DMS 273 (cell line): ENCODE results near the gene GRIN2B.

Source experiments
- DNase-seq: peaks from one replicate; lab custom pipeline; 2025; ENCODE audit not compliant: unreplicated experiment; lab: John Stamatoyannopoulos, UW

GRIN2B gene

DNA sequence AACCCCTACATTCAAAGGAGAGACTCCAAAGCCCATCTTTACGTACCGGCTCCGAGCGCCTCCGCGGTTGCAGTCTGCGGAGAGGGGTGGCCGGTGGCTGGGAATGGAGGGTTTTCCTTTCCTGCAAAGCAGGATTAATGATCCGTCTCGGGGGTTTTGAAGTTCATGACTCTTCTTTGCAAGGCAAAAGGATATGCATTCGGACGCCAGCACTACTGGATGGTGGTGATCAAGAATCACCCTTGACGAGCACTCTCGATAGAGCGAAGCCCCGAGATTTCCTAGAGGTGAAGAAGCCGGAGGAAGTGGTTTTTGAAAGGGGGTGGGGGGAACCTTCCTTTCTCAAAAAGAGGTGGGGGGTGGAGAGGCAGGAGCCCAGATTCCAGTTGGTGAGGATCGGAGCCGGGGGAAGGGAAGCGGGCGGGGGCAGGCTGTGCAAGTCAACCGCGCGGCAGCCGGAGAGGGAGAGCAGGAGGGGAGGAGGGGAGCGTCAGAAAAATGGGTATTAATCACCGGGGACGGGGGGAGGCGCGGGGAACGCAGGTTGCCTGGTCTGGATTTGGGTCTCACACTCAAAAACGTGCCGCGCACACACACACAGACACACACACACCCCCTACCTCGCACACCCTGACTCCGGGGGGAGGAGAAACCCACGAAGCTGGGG, at the start of gene GRIN2B:
Gene GRIN2B, minus strand, starts transcription at position 307 of the 667 bp plus-strand sequence. CDS start 115,394 bp downstream, outside the sequence.
- DNase-seq, result peak; percentile 24

DNA sequence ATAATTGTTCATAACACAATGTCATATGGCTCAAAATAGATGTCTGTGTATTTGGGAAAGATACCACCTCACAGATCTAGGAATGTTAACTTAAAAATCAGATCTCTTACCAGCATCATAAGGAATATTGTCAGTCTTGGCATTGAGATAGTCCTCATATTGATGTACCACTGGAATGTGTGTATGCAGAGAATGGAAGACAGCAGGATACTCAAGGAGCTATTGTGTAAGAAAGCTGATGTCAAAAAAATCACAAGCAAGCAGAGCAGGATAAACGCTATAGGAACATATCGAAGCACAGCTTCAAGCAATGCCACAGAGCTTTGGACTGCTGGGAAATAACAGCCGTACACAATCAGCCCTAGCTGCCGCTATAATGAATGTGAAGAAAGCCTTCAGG, 45.1 kb upstream of the GRIN2B start:
- no peak for DNase-seq

DNA sequence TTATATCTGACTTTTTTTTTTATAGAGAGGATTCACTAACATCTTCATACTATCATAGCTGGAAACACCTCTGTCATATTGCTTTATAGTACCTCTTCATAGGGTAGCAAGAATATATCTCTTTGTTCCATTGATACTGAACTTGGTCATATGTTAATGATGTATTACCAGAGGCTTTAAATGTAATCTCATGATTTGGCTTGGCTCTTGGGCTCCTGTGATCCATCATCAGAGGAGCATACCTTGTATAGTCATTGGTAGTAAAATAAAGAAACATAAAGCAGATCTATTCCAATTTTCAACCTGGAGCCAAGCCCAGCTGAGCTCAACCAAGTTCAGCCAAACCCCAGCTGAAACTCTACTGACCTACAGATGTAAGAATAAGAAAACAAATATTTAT, 43.2 kb upstream of the GRIN2B start:
- DNase-seq, result no peak

DNA sequence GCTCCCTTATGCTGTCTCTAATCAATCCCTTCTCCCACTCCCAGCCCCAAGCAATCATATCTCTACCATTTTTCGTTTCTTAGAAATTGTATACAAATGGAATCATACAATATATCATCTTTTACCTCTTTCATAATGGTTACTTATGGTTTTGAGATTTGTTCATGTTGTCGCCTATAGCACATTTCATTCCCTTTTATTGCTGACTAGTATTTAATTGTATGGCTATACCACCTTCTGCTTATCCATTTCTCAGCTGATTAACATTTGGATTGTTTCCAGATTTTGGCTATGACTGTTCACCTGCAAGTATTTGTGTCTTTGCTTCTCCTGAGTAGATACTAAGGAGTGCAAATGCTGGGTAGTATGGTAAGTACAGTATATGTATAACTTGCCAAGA, 36.7 kb upstream of the GRIN2B start:
- DNase-seq, result no peak

DNA sequence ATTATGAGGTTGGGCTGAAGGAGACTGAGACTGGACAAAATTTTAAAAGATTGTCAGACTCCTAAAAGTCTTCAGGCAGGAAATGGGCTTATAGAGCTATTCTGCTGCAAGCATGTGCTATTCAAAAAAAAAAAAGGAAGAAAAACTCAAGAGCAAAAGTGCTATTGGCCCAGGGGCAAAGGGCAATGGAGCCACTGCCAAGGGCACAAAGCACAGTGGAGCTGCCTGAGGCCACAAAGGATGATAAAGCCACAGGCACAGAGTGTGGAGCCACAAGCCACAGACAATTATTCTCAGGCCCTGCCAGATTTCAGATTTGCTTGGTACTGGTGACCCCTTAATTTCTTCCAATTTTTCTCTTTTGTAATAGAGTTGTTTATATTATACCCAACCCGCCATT, 29.6 kb upstream of the GRIN2B start:
- no peak for DNase-seq

GRCh38 chr12:14007639-14008038, 26.2 kb upstream of the GRIN2B start:
- DNase-seq, result no peak

DNA sequence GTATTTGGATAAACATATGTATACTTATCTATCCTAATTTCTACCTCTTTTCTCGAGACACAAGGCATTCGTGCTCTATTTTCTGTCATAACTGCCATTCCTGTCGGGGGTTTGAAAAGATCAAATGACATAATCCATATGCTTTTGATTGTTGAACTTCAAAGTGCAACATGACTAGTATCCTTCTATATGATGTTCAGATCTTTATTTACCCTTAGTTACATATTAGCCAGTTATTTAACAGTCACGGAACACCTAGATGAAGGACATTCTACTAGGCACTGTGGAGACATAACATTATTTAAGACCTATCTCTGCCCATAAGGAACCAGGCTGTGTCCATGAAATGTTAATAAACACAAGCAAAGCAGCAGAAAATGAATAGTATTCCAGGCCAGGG, 11.2 kb upstream of the GRIN2B start:
- no peak for DNase-seq

DNA sequence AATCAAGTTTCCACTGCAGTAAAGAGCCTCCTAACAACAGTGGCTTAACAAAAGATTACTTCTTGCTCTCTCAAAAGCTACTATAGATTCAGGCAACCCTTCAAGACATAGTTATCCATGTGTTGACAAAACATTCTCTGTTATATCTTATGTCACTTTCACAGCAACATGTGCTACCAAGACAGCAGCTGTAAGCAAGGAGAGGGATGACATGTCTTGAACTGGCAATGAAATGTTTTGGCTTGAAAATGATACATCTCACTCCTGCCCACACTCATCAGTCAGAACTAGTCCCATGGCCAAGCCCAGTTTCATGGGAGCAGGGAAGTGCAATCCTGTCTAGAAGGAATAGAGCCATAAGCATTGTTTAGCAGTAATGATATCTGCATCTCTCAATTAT, 10.7 kb upstream of the GRIN2B start:
- DNase-seq, result no peak

- DNase-seq, result no peak
Observed at GRCh38 chr12:13986031-13986430, 4.6 kb upstream of the GRIN2B start.

DNA sequence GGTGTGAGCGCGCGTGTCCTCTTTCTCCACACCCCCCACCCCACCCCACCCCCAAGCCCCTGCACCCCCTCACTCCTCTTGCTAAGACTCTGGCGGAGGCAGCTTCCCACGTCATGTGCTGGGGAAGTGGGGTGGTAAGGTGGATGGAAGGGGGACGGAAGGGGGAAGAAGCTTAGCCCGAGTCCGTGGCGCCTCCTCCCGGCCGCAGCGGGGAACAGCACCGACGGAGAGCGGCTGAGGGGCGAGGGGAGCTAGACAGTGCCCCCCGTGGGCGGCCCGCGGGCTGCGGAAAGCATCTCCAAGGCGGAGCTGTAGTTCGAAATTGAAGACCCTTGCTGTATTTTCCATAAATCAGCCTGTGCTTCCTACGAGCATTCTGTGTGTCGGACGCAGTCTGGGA, 588 bp upstream of the GRIN2B start:
- peak; percentile 23 for DNase-seq

- DNase-seq, result peak; percentile 23
Observed at GRCh38 chr12:13980538-13981295, 685 bp downstream of the GRIN2B start.

DNA sequence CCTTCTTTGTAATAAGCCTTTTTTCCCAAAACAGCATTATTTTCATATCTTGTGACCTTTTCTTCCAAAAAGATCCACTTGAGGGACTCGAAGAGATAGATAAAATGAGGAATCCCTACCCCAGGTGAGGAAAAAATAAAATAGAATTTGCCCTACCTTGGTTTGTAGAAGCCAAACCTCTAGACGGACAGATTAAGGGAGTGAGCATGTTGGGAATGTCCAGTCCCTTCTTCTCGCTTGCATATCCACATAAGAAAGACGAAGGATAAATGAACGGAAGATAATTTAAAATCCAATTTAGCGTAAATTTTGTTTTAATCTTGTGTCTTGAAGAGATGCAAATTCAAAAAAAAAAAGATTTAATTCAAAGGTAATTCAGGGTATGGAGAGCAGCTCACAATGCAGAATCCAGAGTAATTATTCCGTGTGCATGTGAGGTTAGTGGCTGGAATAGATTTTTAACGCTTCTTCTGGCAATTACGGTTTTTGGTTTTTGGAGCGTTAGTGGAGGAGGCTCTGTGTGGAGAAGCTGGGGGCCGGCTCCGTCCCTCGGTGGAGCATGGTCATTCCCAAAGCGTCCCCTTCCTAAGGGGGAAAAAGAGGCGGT, 1.5 kb downstream of the GRIN2B start:
- DNase-seq, result no peak

DNA sequence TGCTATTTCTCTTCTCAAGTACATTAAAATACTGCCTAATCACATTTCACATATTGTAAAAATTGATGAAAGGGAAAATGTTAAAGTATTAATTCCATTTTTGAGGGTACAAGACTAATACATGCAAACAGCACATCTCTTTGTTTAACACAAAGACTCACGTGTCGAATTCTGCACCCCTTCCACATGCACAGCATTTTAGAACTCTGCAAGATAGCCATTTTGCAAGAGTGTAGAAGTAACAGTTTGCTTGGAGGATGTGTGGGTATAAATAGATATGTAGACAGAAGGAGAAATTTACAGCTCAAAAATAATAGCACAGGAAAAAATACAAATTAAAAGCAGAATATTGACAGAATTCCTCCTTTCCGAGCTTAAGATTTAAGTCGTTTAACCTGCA, 2.5 kb downstream of the GRIN2B start:
- no peak for DNase-seq

- no peak for DNase-seq
Observed at GRCh38 chr12:13976880-13977279, 4.5 kb downstream of the GRIN2B start.

DNA sequence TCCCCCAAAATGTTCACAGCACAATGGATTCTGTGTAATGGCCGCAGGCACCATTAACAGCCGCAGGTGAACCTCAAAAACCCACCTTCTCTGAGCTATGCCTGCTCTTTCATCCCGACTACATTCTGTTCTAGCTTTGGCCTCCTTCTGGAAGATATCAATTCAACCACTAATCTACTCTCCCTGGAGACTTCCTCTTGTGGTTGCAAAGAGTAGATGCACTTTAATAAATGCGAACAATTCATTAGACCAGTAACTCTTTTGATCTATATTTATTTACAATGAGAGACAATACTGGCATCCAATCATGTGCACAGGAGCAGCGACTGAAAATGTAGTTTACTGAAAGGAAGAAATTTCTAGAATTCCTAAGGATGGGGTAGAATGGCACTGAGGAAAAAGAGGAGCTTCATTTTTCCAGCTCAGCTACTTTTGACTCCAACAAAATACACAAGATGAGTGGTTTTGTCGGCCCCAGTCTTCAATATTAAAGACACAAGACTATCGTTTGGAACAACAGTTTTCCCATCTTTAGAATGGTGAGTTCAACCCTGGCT, 5.3 kb downstream of the GRIN2B start:
- DNase-seq, result no peak

DNA sequence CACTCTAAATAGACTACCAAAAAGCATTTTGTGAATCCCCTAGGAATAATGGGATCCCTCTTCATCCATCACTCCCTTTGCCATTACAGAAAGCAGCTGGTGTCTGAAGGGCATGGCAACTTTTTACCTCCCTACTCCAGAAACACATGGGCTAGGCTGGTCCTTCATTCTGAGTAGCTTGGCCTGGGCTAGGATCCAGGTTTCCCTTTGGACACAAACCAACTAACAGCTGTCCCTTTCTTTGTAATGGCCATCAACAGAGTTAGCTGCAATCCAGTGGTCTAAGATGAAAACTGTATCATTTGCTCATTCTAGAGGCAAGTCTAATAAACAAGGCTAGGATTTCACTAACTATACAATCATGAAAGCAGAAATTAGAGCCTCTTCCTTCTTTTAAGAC, 7.4 kb downstream of the GRIN2B start:
- peak; percentile 1 for DNase-seq

DNA sequence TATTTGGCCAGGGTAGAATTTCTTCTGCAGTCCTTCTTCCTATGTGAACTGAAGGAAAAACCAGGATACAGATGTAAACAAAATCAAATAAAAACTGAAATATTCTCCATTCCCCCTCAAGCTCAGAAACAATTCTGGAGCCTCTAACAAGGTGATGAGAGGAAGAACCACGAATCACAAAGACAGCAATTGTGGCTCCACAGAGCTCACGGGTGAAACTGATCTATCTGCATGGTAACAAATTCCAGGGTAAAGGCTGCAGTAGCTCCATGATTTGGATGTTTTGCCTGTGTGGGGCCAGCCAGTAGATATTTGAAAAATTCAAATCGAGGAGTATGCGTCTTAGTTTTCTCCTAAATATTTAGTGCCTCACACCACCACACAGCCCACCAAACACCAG, 10.6 kb downstream of the GRIN2B start:
- DNase-seq, result no peak

- no peak for DNase-seq
Observed at GRCh38 chr12:13968281-13968680, 13.1 kb downstream of the GRIN2B start.

- DNase-seq, result no peak
Observed at GRCh38 chr12:13964666-13965065, 16.7 kb downstream of the GRIN2B start.

DNA sequence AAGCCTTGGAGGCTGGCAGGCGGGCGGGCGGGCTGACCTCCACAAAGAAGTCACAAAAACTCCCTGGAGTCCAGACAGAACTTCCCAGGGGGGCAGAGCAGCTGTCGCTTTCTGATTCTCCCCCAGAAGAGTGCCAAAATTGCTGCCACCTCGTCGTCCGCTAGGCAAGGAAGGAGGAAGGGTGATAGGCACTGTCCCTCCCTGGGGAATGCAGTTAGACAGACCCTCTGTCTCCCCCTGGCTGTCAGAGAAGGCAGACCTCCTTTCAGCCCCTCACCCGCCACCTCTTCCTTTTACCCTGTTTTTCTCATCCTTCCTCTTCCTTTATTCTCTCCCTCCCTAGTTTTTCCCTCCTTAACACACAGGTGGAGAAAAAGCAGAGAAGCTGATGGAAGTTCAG, 18.7 kb downstream of the GRIN2B start:
- DNase-seq, result peak; percentile 49

- peak; percentile 2 for DNase-seq
Observed at GRCh38 chr12:13961971-13962370, 19.4 kb downstream of the GRIN2B start.

DNA sequence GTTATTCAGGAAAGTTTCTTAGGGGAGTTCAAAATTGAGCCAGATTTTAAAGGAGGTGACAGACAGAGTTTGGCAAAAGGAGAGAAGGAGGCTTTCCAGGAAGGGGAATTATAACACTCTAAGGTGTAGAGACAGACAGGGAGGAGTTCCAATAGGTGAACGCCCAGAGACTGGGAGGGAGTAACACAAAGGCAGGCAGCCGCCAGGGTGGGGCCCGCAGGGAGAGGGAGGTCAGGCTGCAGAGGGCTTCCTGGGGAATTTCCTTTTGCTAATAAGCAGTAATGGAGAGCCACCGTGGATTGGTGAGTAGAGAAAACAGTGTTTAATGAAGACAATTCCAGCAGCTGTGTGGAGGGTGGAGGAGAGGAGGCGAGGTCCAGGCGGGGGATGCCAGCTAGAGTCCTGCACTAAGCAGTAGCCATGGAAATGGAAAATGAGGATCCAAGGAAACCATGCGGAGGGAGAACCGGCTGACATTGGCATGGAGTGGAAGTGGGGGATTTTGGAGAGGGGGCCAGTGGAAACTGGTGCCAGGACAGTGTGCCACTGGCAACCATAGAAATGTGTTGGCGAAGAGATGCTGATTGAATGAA, 22.2 kb downstream of the GRIN2B start:
- DNase-seq, result no peak
